Activated naive CD4-positive, alpha-beta T cell treated with anti-CD3 and anti-CD28 coated beads for 36 hours (primary cell): ENCODE measurements around the gene TBX4. TPM values are rescaled to one million over a fixed set of nuclear protein-coding genes. Genes with fewer than 3 reads are reported as not detected.

ENCODE experiments used
- CTCF ChIA-PET: fragments of 350-600 bp; sonication (Branson Sonifier 250); formaldehyde crosslinking; loops from one replicate; lab custom pipeline; 2021; ENCODE audit warnings: antibody characterized with exemption; lab: Charles Lee
- DNase-seq: peaks from one replicate; pipeline ENCODE4 v3.0.0-alpha.2; 2020
- H3K27ac Mint-ChIP-seq: one replicate; pipeline ENCODE4 v1.8.0; 2021; ENCODE audit warnings: mild to moderate bottlenecking, mixed read lengths
- H3K27me3 Mint-ChIP-seq: one replicate; pipeline ENCODE4 v1.8.0; 2021; ENCODE audit warnings: low read depth, mixed read lengths
- H3K36me3 Mint-ChIP-seq: one replicate; pipeline ENCODE4 v1.8.0; 2021; ENCODE audit warnings: low read depth, mixed read lengths
- H3K4me1 Mint-ChIP-seq: one replicate; pipeline ENCODE4 v1.8.0; 2021; ENCODE audit warnings: low read depth, mixed read lengths
- H3K4me3 Mint-ChIP-seq: one replicate; pipeline ENCODE4 v1.8.0; 2021; ENCODE audit warnings: mild to moderate bottlenecking, moderate library complexity, mixed read lengths
- H3K9me3 Mint-ChIP-seq: one replicate; pipeline ENCODE4 v1.8.0; 2021; ENCODE audit warnings: mixed read lengths
- intact Hi-C: fragments of 100-400 bp; cut with micrococcal nuclease; formaldehyde crosslinking; loops from one replicate; pipeline ENCODE4 v1.15.1; 2023
- total RNA-seq, 2 experiments: library from RNA; stranded (reverse); gene quantifications; one replicate each; pipeline ENCODE4 v1.2.3, GENCODE V29; 2021

Gene TBX4
- total RNA-seq, 2 experiments from 2014 or later: not detected

- Mint-ChIP-seq H3K9me3 (no peaks in the 10 kb centered on the region), H3K27me3 (peaks cover 24% of the 10 kb centered on the region), H3K4me3 (no peak overlapping the region), H3K27ac (no peak overlapping the region), H3K36me3 (no peaks in the 10 kb centered on the region), H3K4me1 (peaks cover 7% of the 10 kb centered on the region)
- CTCF ChIA-PET: interaction anchor here (0.7 to 1.6 kb wide), 6 partner anchors 12 to 159 kb away, joined by 3 to 5 read pairs (median 4); no protein-coding TSS in a partner anchor
- no peak for DNase-seq
- intact Hi-C loops: loop anchor here (2.0 kb wide), 1 partner anchor 167 kb away; no protein-coding TSS in a partner anchor
Measured at GRCh38 chr17:61415374-61416210, 36.6 kb upstream of the TBX4 start.

- H3K36me3 Mint-ChIP-seq: no peaks in the 10 kb centered on the region
- no peak for DNase-seq
- H3K27me3 Mint-ChIP-seq: peaks cover 24% of the 10 kb centered on the region
- H3K4me3 Mint-ChIP-seq: no peak overlapping the region
- intact Hi-C loops: loop anchor here (2.0 kb wide), 1 partner anchor 167 kb away; no protein-coding TSS in a partner anchor
- no peaks in the 10 kb centered on the region for H3K9me3 Mint-ChIP-seq
- H3K4me1 Mint-ChIP-seq: peaks cover 5% of the 10 kb centered on the region
- CTCF ChIA-PET: interaction anchor here (0.7 to 1.6 kb wide), 4 partner anchors 11 to 158 kb away, joined by 3 to 5 read pairs (median 4); no protein-coding TSS in a partner anchor
- no peak overlapping the region for H3K27ac Mint-ChIP-seq
Measured at GRCh38 chr17:61416211-61416539, 36.0 kb upstream of the TBX4 start.

GRCh38 chr17:61416540-61417363 is 35.5 kb upstream of the TBX4 start:
- peaks cover 5% of the 10 kb centered on the region for H3K4me1 Mint-ChIP-seq
- no peak overlapping the region for H3K4me3 Mint-ChIP-seq
- peaks cover 27% of the 10 kb centered on the region for H3K27me3 Mint-ChIP-seq
- DNase-seq: peak; percentile 78
- CTCF ChIA-PET: interaction anchor here (1.3 to 1.4 kb wide), 2 partner anchors 10 to 33 kb away, joined by 3 to 5 read pairs; no protein-coding TSS in a partner anchor
- no peak overlapping the region for H3K27ac Mint-ChIP-seq
- no peaks in the 10 kb centered on the region for H3K36me3 Mint-ChIP-seq
- intact Hi-C loops: loop anchor here (1.0 to 2.0 kb wide), 4 partner anchors 135 to 421 kb away; no protein-coding TSS in a partner anchor
- no peaks in the 10 kb centered on the region for H3K9me3 Mint-ChIP-seq

GRCh38 chr17:61418449-61418848 is 33.8 kb upstream of the TBX4 start:
- intact Hi-C loops: no loop called here
- H3K27me3 Mint-ChIP-seq: peaks cover 37% of the 10 kb centered on the region
- no peaks in the 10 kb centered on the region for H3K9me3 Mint-ChIP-seq
- H3K27ac Mint-ChIP-seq: no peak overlapping the region
- no peak for DNase-seq
- no peak overlapping the region for H3K4me3 Mint-ChIP-seq
- no peaks in the 10 kb centered on the region for H3K36me3 Mint-ChIP-seq
- H3K4me1 Mint-ChIP-seq: peaks cover 3% of the 10 kb centered on the region
- CTCF ChIA-PET: no interaction called here

GRCh38 chr17:61419496-61420046 is 32.7 kb upstream of the TBX4 start:
- no peak overlapping the region for H3K27ac Mint-ChIP-seq
- H3K4me1 Mint-ChIP-seq: peaks cover 3% of the 10 kb centered on the region
- CTCF ChIA-PET: interaction anchor here (0.6 kb wide), 1 partner anchor 98 kb away, joined by 3 read pairs; no protein-coding TSS in a partner anchor
- DNase-seq: no peak
- H3K27me3 Mint-ChIP-seq: peaks cover 38% of the 10 kb centered on the region
- H3K9me3 Mint-ChIP-seq: no peaks in the 10 kb centered on the region
- no peaks in the 10 kb centered on the region for H3K36me3 Mint-ChIP-seq
- intact Hi-C loops: no loop called here
- no peak overlapping the region for H3K4me3 Mint-ChIP-seq

GRCh38 chr17:61420052-61420451 is 32.2 kb upstream of the TBX4 start:
- intact Hi-C loops: no loop called here
- Mint-ChIP-seq H3K4me1 (peaks cover 3% of the 10 kb centered on the region), H3K27ac (no peak overlapping the region), H3K9me3 (no peaks in the 10 kb centered on the region), H3K27me3 (peaks cover 38% of the 10 kb centered on the region), H3K36me3 (no peaks in the 10 kb centered on the region), H3K4me3 (no peak overlapping the region)
- CTCF ChIA-PET: interaction anchor here (0.6 kb wide), 1 partner anchor 98 kb away, joined by 3 read pairs; no protein-coding TSS in a partner anchor
- no peak for DNase-seq

- Mint-ChIP-seq H3K36me3 (no peaks in the 10 kb centered on the region), H3K27ac (no peak overlapping the region), H3K4me1 (peaks cover 3% of the 10 kb centered on the region), H3K9me3 (no peaks in the 10 kb centered on the region), H3K27me3 (peaks cover 40% of the 10 kb centered on the region), H3K4me3 (no peak overlapping the region)
- DNase-seq: no peak
- intact Hi-C loops: no loop called here
- CTCF ChIA-PET: no interaction called here
Measured at GRCh38 chr17:61420745-61421398, 31.4 kb upstream of the TBX4 start.

- no peaks in the 10 kb centered on the region for H3K9me3 Mint-ChIP-seq
- CTCF ChIA-PET: no interaction called here
- H3K27ac Mint-ChIP-seq: no peak overlapping the region
- H3K4me1 Mint-ChIP-seq: peaks cover 3% of the 10 kb centered on the region
- intact Hi-C loops: no loop called here
- no peak overlapping the region for H3K4me3 Mint-ChIP-seq
- no peaks in the 10 kb centered on the region for H3K36me3 Mint-ChIP-seq
- H3K27me3 Mint-ChIP-seq: peaks cover 40% of the 10 kb centered on the region
- no peak for DNase-seq
Measured at GRCh38 chr17:61421460-61421859, 30.8 kb upstream of the TBX4 start.

- H3K27me3 Mint-ChIP-seq: peaks cover 38% of the 10 kb centered on the region
- no peak overlapping the region for H3K4me3 Mint-ChIP-seq
Measured at GRCh38 chr17:61422116-61422799, 30.0 kb upstream of the TBX4 start.

GRCh38 chr17:61422869-61423268 is 29.4 kb upstream of the TBX4 start:
- Mint-ChIP-seq H3K27ac (no peak overlapping the region), H3K9me3 (no peaks in the 10 kb centered on the region), H3K4me3 (no peak overlapping the region), H3K36me3 (no peaks in the 10 kb centered on the region), H3K4me1 (no peaks in the 10 kb centered on the region), H3K27me3 (peaks cover 38% of the 10 kb centered on the region)
- CTCF ChIA-PET: interaction anchor here (1.1 kb wide), 1 partner anchor 35 kb away, joined by 3 read pairs; no protein-coding TSS in a partner anchor
- intact Hi-C loops: no loop called here
- DNase-seq: no peak

More at GRCh38 chr17:61422116-61422799, 30.0 kb upstream of the TBX4 start:
- H3K36me3 Mint-ChIP-seq: no peaks in the 10 kb centered on the region
- no peaks in the 10 kb centered on the region for H3K9me3 Mint-ChIP-seq
- CTCF ChIA-PET: no interaction called here
- H3K27ac Mint-ChIP-seq: no peak overlapping the region
- no peak for DNase-seq
- no peaks in the 10 kb centered on the region for H3K4me1 Mint-ChIP-seq
- intact Hi-C loops: no loop called here

- intact Hi-C loops: no loop called here
- no peaks in the 10 kb centered on the region for H3K36me3 Mint-ChIP-seq
- no peak for DNase-seq
- peaks cover 36% of the 10 kb centered on the region for H3K27me3 Mint-ChIP-seq
- no peaks in the 10 kb centered on the region for H3K4me1 Mint-ChIP-seq
- no peak overlapping the region for H3K4me3 Mint-ChIP-seq
- no peaks in the 10 kb centered on the region for H3K9me3 Mint-ChIP-seq
- CTCF ChIA-PET: interaction anchor here (0.9 to 1.1 kb wide), 2 partner anchors 24 to 36 kb away, joined by 3 read pairs; no protein-coding TSS in a partner anchor
- no peak overlapping the region for H3K27ac Mint-ChIP-seq
Measured at GRCh38 chr17:61423967-61424649, 28.1 kb upstream of the TBX4 start.
